Cardiac muscle cell (in vitro differentiated cells and primary cell): Measurements from ENCODE around the gene AEN. TPM values are rescaled to one million over a fixed set of nuclear protein-coding genes. Genes with fewer than 3 reads are reported as not detected.

Experiments used
- DNase-seq, 2 donors: peaks; one replicate each; pipeline versions ENCODE4 v3.0.0 to v3.0.0-alpha.2; 2010 to 2017; ENCODE audit warnings: low read depth in 1 of 2, low spot score in 1 of 2
- H3K27ac ChIP-seq: fragments of 200-600 bp; sonication (generic); 2 replicates; pipeline ENCODE4 v1.5.1; 2016
- H3K27me3 ChIP-seq: fragments of 200-600 bp; sonication (generic); 2 replicates; pipeline ENCODE4 v1.6.0; 2016; ENCODE audit warnings: control low read depth
- H3K36me3 ChIP-seq: fragments of 200-600 bp; sonication (generic); 2 replicates; pipeline ENCODE4 v1.5.1; 2016; ENCODE audit warnings: control low read depth
- H3K4me1 ChIP-seq: fragments of 200-600 bp; sonication (generic); 2 replicates; pipeline ENCODE4 v1.8.1; 2017; ENCODE audit warnings: low read depth, mild to moderate bottlenecking, mixed run types
- H3K4me3 ChIP-seq: fragments of 200-600 bp; sonication (generic); 2 replicates; pipeline ENCODE4 v1.5.1; 2016; ENCODE audit warnings: mild to moderate bottlenecking
- H3K9me3 ChIP-seq: fragments of 200-600 bp; sonication (generic); 2 replicates; pipeline ENCODE4 v1.5.1; 2017; ENCODE audit warnings: low read depth, mild to moderate bottlenecking, control low read depth
- CTCF ChIP-seq: IDR thresholded peaks from 2 replicates; pipeline ENCODE4 v1.5.1; 2012; ENCODE audit warnings: low read depth, mild to moderate bottlenecking, low read length
- polyA plus RNA-seq: library from polyadenylated mRNA; unstranded; fragments of >200 nt; fragmentation: Nextera tagmentation; extraction: Ambion mirVana; gene quantifications from 2 replicates; pipeline ENCODE4 v1.2.1, GENCODE V29; 2016
- total RNA-seq: library from RNA; depleted of rRNA; stranded (reverse); fragments of >200 nt; gene quantifications from 2 replicates; pipeline ENCODE4 v1.2.3, GENCODE V29; 2016

Gene AEN
- total and polyA plus RNA-seq, 2 experiments from 2014 or later: 20.9 to 53.6 TPM

- Histone ChIP-seq H3K27me3 (peaks cover 3% of the 10 kb centered on the region), H3K4me3 (no peak overlapping the region), H3K36me3 (no peaks in the 10 kb centered on the region), H3K4me1 (no peaks in the 10 kb centered on the region), H3K9me3 (no peaks in the 10 kb centered on the region), H3K27ac (no peak overlapping the region)
- DNase-seq: peak in 1 of 2 donors; percentile 79
- no peak for TF ChIP-seq CTCF
Measured at GRCh38 chr15:88658972-88659931, 38.1 kb downstream of the AEN start.

- no peak overlapping the region for H3K4me3 ChIP-seq
- no peak overlapping the region for H3K27ac ChIP-seq
- no peak for DNase-seq
Measured at GRCh38 chr15:88661041-88661700, 40.0 kb downstream of the AEN start.

GRCh38 chr15:88661761-88662556 lies 40.8 kb downstream of the AEN start:
- Histone ChIP-seq H3K27me3 (peaks cover 3% of the 10 kb centered on the region), H3K4me3 (no peak overlapping the region), H3K4me1 (no peaks in the 10 kb centered on the region), H3K9me3 (no peaks in the 10 kb centered on the region), H3K36me3 (no peaks in the 10 kb centered on the region), H3K27ac (no peak overlapping the region)
- TF ChIP-seq CTCF: no peak
- DNase-seq: peak in 1 of 2 donors; percentile 30

More at GRCh38 chr15:88661041-88661700, 40.0 kb downstream of the AEN start:
- H3K27me3 ChIP-seq: peaks cover 3% of the 10 kb centered on the region
- no peaks in the 10 kb centered on the region for H3K36me3 ChIP-seq
- TF ChIP-seq CTCF: no peak
- H3K9me3 ChIP-seq: no peaks in the 10 kb centered on the region
- H3K4me1 ChIP-seq: no peaks in the 10 kb centered on the region

- peak in 1 of 2 donors; percentile 34 for DNase-seq
- Histone ChIP-seq H3K36me3 (no peaks in the 10 kb centered on the region), H3K27ac (no peak overlapping the region), H3K27me3 (peaks cover 3% of the 10 kb centered on the region), H3K4me1 (no peaks in the 10 kb centered on the region), H3K4me3 (no peak overlapping the region), H3K9me3 (no peaks in the 10 kb centered on the region)
- TF ChIP-seq CTCF: no peak
Measured at GRCh38 chr15:88663141-88663621, 42.0 kb downstream of the AEN start.

GRCh38 chr15:88664151-88664778 lies 43.1 kb downstream of the AEN start:
- peak in 1 of 2 donors; percentile 38 for DNase-seq
- no peaks in the 10 kb centered on the region for H3K27me3 ChIP-seq
- peak; percentile 7 for TF ChIP-seq CTCF
- no peaks in the 10 kb centered on the region for H3K36me3 ChIP-seq
- no peak overlapping the region for H3K4me3 ChIP-seq
- no peak overlapping the region for H3K27ac ChIP-seq
- no peaks in the 10 kb centered on the region for H3K4me1 ChIP-seq
- H3K9me3 ChIP-seq: no peaks in the 10 kb centered on the region
